Cardiac septum (tissue), 1 donor: ENCODE data around the gene JAM3. TPM values are rescaled to one million over a fixed set of nuclear protein-coding genes. Genes with fewer than 3 reads are reported as not detected.

Experiments
- DNase-seq: peaks from one replicate; pipeline ENCODE4 v3.0.0-alpha.2; 2020; ENCODE audit warnings: low spot score
- intact Hi-C: fragments of 100-400 bp; cut with DNase I; formaldehyde crosslinking; loops from one replicate; pipeline ENCODE4 v1.14.0; 2022
- total RNA-seq: library from RNA; stranded (reverse); fragmentation: NEBNext Ultra II Directional; extraction: Animal tissue kit (Norgen Biotek cat#: 25700); gene quantifications from one replicate; pipeline ENCODE4 v1.2.1, GENCODE V29; 2021
- donor health status: DM: no; HTN: no; CAD: no.

Gene JAM3
- total RNA-seq, 1 donor from 2014 or later: 46.5 TPM

GRCh38 chr11:134131628-134132244 lies 62.9 kb downstream of the JAM3 start:
- intact Hi-C loops: no loop called here
- DNase-seq: no peak

- DNase-seq: no peak
- intact Hi-C loops: no loop called here
These were observed 63.9 kb downstream of the JAM3 start for GRCh38 chr11:134132808-134133207.

- DNase-seq: no peak
- intact Hi-C loops: no loop called here
These were observed 65.3 kb downstream of the JAM3 start for GRCh38 chr11:134134167-134134566.

- DNase-seq: no peak
- intact Hi-C loops: loop anchor here (5.0 kb wide), 1 partner anchor 171 kb away; no protein-coding TSS in a partner anchor
These were observed 69.5 kb downstream of the JAM3 start for GRCh38 chr11:134138376-134138775.

- DNase-seq: no peak
- intact Hi-C loops: loop anchor here (1.0 to 5.0 kb wide), 2 partner anchors 89 to 172 kb away; no protein-coding TSS in a partner anchor
These were observed 70.5 kb downstream of the JAM3 start for GRCh38 chr11:134139303-134139872.

- no peak for DNase-seq
- intact Hi-C loops: loop anchor here (1.0 to 5.0 kb wide), 4 partner anchors 73 to 213 kb away; partner anchors contain the start of gene JAM3
These were observed 71.0 kb downstream of the JAM3 start for GRCh38 chr11:134139873-134140331.

DNA sequence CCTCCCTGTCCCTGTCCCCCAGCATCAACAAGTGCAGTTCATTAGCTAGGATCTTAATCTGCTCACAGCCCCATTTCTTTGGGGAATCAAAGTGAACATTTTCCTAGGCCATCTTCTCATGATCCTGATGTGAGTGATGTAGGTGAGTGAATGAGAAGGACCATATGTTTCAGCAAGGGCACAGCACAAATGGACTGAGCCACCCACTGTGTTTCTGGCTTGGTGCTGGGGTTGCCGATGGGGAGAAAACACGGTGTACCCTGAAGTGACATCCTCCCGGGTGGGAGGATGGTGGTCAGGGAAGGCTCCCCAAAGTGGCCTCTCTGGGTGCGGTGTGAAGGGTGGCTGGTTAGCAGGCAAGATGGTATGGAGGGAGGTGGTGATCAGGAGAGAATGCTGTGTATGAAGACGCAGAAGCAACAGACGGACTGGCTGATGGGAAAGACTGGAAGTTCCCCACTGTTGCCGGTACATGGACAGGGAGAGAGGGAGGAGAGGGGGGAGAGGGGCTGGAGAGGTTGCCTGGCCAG lies 72.2 kb downstream of the JAM3 start:
- no peak for DNase-seq
- intact Hi-C loops: loop anchor here (2.0 to 5.0 kb wide), 2 partner anchors 74 to 214 kb away; partner anchors contain the start of gene JAM3

DNA sequence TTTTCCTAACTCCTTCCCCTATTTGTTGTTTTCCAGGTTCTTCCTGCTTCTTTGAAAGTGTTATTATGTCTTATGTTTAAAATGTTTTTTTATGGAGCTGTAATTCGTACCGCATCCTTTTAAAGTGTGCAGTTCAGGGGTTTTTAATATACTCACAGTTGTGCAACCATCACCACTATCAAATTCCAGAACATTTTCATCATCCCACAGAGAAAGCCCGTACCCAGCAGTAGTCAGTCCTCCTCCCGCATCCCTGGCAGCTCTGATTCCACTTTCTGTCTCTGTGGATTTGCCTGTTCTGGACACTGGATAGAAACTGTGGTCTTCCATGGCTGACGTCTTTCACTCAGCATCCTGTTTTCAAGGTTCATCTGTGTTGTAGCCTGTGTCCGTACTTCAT lies 73.7 kb downstream of the JAM3 start:
- intact Hi-C loops: loop anchor here (5.0 kb wide), 1 partner anchor 75 kb away; the partner anchor contains the start of gene JAM3
- no peak for DNase-seq

DNA sequence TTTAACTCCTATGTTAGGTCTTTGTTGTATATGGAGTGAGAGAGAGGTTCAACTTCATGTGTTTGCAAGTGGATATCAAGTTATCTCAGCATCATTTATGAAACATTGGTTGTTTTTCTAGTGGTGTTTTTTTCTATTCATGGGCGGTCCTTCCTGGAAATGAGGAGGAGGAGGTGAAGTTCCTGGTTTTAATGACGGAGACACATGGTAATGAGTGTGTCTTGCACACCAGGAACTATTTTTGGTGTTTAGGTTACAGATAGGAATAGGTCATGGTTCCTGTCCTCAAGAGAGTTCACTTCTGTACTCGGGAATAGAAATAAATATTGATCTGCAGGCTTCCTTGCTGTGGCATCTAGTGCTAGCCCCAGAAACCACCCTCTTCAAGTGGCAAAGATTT lies 74.9 kb downstream of the JAM3 start:
- no peak for DNase-seq
- intact Hi-C loops: loop anchor here (5.0 kb wide), 1 partner anchor 76 kb away; the partner anchor contains the start of gene JAM3

DNA sequence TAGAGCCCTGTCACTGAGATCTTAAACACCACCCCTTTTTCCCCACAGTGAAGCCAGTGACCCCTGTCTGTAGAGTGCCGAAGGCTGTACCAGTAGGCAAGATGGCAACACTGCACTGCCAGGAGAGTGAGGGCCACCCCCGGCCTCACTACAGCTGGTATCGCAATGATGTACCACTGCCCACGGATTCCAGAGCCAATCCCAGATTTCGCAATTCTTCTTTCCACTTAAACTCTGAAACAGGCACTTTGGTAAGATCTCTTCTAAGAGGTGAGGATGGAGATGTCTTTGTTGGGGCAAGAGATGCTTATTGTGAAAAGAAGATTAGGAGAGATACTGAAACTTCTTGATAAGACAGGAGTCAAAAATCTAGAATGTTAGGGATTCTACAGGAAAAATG lies 75.9 kb downstream of the JAM3 start:
- intact Hi-C loops: loop anchor here (5.0 kb wide), 1 partner anchor 77 kb away; the partner anchor contains the start of gene JAM3
- DNase-seq: no peak

DNA sequence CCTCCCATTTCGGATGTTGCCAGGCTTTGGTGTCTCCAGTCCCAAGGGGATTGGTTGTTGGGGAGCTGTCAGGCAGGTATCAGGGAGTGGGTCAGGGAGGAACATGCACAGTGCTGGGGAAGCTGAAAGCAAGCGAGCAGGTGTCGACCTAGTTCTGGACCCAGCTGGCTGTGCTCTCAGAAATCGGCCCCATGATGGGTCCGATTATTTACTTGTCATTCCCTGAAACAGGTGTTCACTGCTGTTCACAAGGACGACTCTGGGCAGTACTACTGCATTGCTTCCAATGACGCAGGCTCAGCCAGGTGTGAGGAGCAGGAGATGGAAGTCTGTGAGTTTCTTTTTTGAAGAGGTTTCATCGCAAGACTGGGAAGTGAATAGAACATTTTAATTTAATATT lies 76.8 kb downstream of the JAM3 start:
- intact Hi-C loops: no loop called here
- no peak for DNase-seq

DNA sequence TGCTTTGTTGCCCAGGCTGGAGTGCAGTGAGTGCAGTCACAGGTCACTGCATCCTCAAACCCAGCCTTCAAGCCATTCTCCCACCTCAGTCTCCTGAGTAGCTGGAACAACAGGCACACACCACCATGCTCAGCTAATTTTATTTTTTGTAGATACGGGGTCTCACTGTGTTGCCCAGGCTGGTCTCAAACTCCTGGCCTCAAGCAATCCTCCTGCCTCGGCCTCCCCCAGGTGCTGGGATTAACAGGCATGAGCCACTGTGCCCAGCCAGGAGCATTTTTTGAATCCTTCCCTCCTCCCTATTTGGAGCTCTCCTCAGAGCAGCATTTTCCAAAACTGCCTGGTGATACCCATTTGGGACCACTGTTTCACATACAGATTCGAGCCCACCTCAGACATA lies 77.7 kb downstream of the JAM3 start:
- intact Hi-C loops: no loop called here
- DNase-seq: no peak

- no peak for DNase-seq
- intact Hi-C loops: no loop called here
These were observed 80.5 kb downstream of the JAM3 start for GRCh38 chr11:134149371-134149770.

- no peak for DNase-seq
- intact Hi-C loops: no loop called here
These were observed 81.5 kb downstream of the JAM3 start for GRCh38 chr11:134150195-134150903.

DNA sequence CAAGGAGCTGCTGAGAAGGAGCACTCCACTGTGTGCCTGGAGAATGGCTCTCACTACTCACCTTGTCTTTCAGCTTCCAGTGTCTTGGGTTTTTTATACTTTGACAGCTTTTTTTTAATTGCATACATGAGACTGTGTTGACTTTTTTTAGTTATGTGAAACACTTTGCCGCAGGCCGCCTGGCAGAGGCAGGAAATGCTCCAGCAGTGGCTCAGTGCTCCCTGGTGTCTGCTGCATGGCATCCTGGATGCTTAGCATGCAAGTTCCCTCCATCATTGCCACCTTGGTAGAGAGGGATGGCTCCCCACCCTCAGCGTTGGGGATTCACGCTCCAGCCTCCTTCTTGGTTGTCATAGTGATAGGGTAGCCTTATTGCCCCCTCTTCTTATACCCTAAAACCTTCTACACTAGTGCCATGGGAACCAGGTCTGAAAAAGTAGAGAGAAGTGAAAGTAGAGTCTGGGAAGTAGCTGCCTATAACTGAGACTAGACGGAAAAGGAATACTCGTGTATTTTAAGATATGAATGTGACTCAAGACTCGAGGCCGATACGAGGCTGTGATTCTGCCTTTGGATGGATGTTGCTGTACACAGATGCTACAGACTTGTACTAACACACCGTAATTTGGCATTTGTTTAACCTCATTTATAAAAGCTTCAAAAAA lies 82.3 kb downstream of the JAM3 start:
- intact Hi-C loops: no loop called here
- no peak for DNase-seq

GRCh38 chr11:134152696-134153095 lies 83.8 kb downstream of the JAM3 start:
- no peak for DNase-seq
- intact Hi-C loops: no loop called here

DNA sequence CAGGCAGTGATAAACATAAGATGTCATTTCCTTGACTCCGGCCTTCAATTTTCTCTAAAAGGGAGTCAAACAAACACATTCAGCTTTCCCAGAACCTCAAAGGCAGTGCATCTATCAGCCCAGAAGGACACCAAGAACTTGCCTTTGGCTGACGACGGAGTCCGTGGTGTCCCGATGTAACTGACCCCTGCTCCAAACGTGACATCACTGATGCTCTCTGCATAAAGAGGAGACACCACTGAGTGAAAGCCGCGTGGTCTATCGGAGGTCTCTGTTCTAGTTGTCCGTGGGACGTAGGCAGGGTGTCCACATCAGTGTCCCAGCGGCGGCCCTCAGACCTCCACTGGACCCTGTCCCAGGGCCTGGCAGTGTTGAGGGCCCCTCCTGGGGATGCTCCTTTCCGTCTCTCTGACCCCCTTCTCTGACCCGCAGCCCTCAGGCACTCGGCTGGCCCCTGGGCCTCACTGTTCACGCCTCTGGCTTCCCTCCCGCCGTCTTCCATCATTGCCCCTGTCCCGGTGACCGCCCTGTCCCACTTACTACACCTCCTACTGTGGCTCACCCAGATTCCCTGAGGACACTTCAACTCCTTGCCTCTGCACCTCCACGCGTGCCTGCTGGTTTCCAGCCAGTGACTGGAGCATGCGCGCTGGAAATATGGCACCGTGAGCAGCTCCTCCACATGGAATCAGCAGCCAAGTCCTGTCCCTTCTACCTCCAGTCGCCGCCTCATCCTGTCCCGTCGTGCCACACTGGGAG lies 84.5 kb downstream of the JAM3 start:
- intact Hi-C loops: no loop called here
- no peak for DNase-seq

DNA sequence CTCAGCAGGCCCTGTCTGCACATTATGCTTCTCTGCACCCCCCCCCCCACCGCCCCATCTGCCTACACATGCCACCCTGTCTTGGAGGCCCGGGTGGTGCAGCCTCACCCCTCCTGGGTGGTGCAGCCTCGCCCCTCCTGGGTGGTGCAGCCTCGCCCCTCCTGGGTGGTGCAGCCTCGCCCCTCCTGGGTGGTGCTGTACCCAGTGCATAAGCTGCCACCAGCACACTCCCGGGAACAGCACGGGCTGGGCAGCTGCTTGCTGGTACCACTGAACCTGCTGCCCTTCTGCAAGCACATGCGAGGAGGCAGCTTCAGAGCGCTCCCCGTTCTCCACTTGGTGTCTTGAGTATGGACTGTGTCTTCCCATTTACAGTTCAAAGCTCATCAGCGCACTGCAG lies 85.6 kb downstream of the JAM3 start:
- intact Hi-C loops: no loop called here
- DNase-seq: no peak

- no peak for DNase-seq
- intact Hi-C loops: no loop called here
These were observed 86.6 kb downstream of the JAM3 start for GRCh38 chr11:134155456-134155855.
